K562 (cell line): Measurements from ENCODE around the gene ABCF2. TPM values are rescaled to one million over a fixed set of nuclear protein-coding genes. Genes with fewer than 3 reads are reported as not detected.

Experiments
- ARID3B ChIP-seq: fragments of 250-450 bp; sonication (Bioruptor Pico); IDR thresholded peaks from 2 replicates; pipeline ENCODE4 v1.4.0; 2020; ENCODE audit warnings: borderline replicate concordance
- BACH1 ChIP-seq: fragments of 200-800 bp; sonication (Bioruptor generic); IDR thresholded peaks from 2 replicates; pipeline ENCODE4 v1.6.1; 2016; ENCODE audit warnings: missing genetic modification characterization, missing compliant biosample characterization
- C11orf30 ChIP-seq: fragments of 450-650 bp; IDR thresholded peaks from 2 replicates; pipeline ENCODE4 v1.6.1; 2016; ENCODE audit warnings: low read depth, mild to moderate bottlenecking
- DDX20 ChIP-seq: fragments of 450-650 bp; IDR thresholded peaks from 2 replicates; pipeline ENCODE4 v1.6.1; 2016; ENCODE audit warnings: missing genetic modification characterization, low read depth, mild to moderate bottlenecking, missing compliant biosample characterization, moderate library complexity
- E2F1 ChIP-seq: sonication (generic); formaldehyde crosslinking; IDR thresholded peaks from 2 replicates; pipeline ENCODE4 v1.8.1; 2023; ENCODE audit warnings: mild to moderate bottlenecking, missing genetic modification reagents, moderate library complexity
- GATAD2A ChIP-seq: fragments of 450-650 bp; IDR thresholded peaks from 2 replicates; pipeline ENCODE4 v1.6.1; 2017
- GTF2A2 ChIP-seq: IDR thresholded peaks from 2 replicates; pipeline ENCODE4 v1.6.1; 2016; ENCODE audit warnings: mild to moderate bottlenecking, missing genetic modification characterization, missing compliant biosample characterization
- GTF2F1 ChIP-seq: IDR thresholded peaks from 2 replicates; pipeline ENCODE4 v1.6.1; 2011; ENCODE audit warnings: low read depth, low read length, improper control_type of control experiment
- MEF2A ChIP-seq: IDR thresholded peaks from 2 replicates; pipeline ENCODE4 v1.6.1; 2011; ENCODE audit warnings: low read depth, mild to moderate bottlenecking, low read length, moderate library complexity; ENCODE audit not compliant: control insufficient read depth
- NCOA1 ChIP-seq: fragments of 450-650 bp; IDR thresholded peaks from 2 replicates; pipeline ENCODE4 v1.6.1; 2016; ENCODE audit warnings: low read depth
- NR2C2 ChIP-seq, 2 experiments: fragments of 200-800 bp in 1 of 2; sonication (Bioruptor generic) in 1 of 2; sonication (generic) in 1 of 2; formaldehyde crosslinking in 1 of 2; IDR thresholded peaks; 2 replicates each; pipeline versions ENCODE4 v1.6.1 to v1.8.0; 2016 to 2022; ENCODE audit warnings: mild to moderate bottlenecking in 1 of 2, missing compliant biosample characterization in 1 of 2, missing genetic modification characterization in 1 of 2, missing genetic modification reagents in 1 of 2
- PCBP2 ChIP-seq: fragments of 200-400 bp; formaldehyde crosslinking; IDR thresholded peaks from 2 replicates; pipeline ENCODE4 v1.6.1; 2018; ENCODE audit warnings: low read length, low read depth, mild to moderate bottlenecking, moderate library complexity; ENCODE audit not compliant: poor library complexity, severe bottlenecking
- PHF20 ChIP-seq: fragments of 450-650 bp; IDR thresholded peaks from 2 replicates; pipeline ENCODE4 v1.6.1; 2018; ENCODE audit not compliant: partially characterized antibody
- PHTF2 ChIP-seq: fragments of 250-450 bp; sonication (Bioruptor Pico); IDR thresholded peaks from 2 replicates; pipeline ENCODE4 v1.5.0; 2021; ENCODE audit warnings: mild to moderate bottlenecking
- SNIP1 ChIP-seq: fragments of 450-650 bp; IDR thresholded peaks from 2 replicates; pipeline ENCODE4 v1.7.1; 2017; ENCODE audit warnings: low read depth, mild to moderate bottlenecking
- SOX6 ChIP-seq: fragments of 450-650 bp; IDR thresholded peaks from 2 replicates; pipeline ENCODE4 v1.6.1; 2014; ENCODE audit warnings: mild to moderate bottlenecking
- SUPT5H ChIP-seq: fragments of 450-650 bp; IDR thresholded peaks from 2 replicates; pipeline ENCODE4 v1.6.1; 2016
- TARDBP ChIP-seq: fragments of 450-650 bp; IDR thresholded peaks from 2 replicates; pipeline ENCODE4 v1.6.1; 2016
- TEAD2 ChIP-seq: fragments of 450-650 bp; IDR thresholded peaks from 2 replicates; pipeline ENCODE4 v1.6.1; 2016; ENCODE audit warnings: missing genetic modification characterization, control low read depth, missing compliant biosample characterization
- ZBED1 ChIP-seq: IDR thresholded peaks from 2 replicates; pipeline ENCODE4 v1.6.1; 2014
- ZBTB1 ChIP-seq: sonication (generic); formaldehyde crosslinking; IDR thresholded peaks from 2 replicates; pipeline ENCODE4 v1.8.1; 2023; ENCODE audit warnings: missing genetic modification reagents, low read depth, mild to moderate bottlenecking, borderline replicate concordance
- ZBTB43 ChIP-seq: sonication (generic); formaldehyde crosslinking; IDR thresholded peaks from 2 replicates; pipeline ENCODE4 v1.8.0; 2023; ENCODE audit warnings: mild to moderate bottlenecking, missing genetic modification reagents
- ZNF445 ChIP-seq: fragments of 250-450 bp; sonication (Bioruptor Pico); IDR thresholded peaks from 2 replicates; pipeline ENCODE4 v1.4.0; 2020; ENCODE audit warnings: low read depth, mild to moderate bottlenecking, moderate library complexity
- ZNF561 ChIP-seq: fragments of 450-650 bp; formaldehyde crosslinking; conservative IDR thresholded peaks from 2 replicates; pipeline ENCODE4 v1.4.0; 2020; ENCODE audit warnings: mild to moderate bottlenecking, moderate library complexity
- ZNF830 ChIP-seq: fragments of 250-450 bp; sonication (Bioruptor Pico); IDR thresholded peaks from 2 replicates; pipeline ENCODE4 v1.5.0; 2021; ENCODE audit warnings: mild to moderate bottlenecking
- polyA plus RNA-seq, 8 experiments: library from polyadenylated mRNA; depleted of rRNA in 4 of 8; stranded (reverse) in 5 of 8; unstranded in 3 of 8; fragments of >200 nt; fragmentation: Nextera tagmentation in 2 of 8; fragmentation: Illumina TruSeq in 1 of 8; extraction: Ambion mirVana in 2 of 8; extraction: Trizol in 1 of 8; gene quantifications; 2 replicates each; pipeline versions ENCODE4 v1.2.1 to v1.2.3, GENCODE V29; 2011 to 2014; ENCODE audit warnings: inconsistent platforms in 1 of 8, missing spikeins in 1 of 8
- total RNA-seq, 7 experiments: library from RNA; depleted of rRNA in 6 of 7; stranded (reverse); fragments of >200 nt in 6 of 7; fragmentation: Illumina TruSeq in 2 of 7; extraction: Trizol in 2 of 7; gene quantifications; 2 replicates each; pipeline versions ENCODE4 v1.2.1 to v1.2.3, GENCODE V29; 2011 to 2021; ENCODE audit warnings: low replicate concordance in 1 of 7

Gene ABCF2
- total and polyA plus RNA-seq, 9 of the 15 experiments (the other 6 are each of a cell fraction or from before 2014, with no cell fraction given): 62.1 to 224 (median 113) TPM

DNA sequence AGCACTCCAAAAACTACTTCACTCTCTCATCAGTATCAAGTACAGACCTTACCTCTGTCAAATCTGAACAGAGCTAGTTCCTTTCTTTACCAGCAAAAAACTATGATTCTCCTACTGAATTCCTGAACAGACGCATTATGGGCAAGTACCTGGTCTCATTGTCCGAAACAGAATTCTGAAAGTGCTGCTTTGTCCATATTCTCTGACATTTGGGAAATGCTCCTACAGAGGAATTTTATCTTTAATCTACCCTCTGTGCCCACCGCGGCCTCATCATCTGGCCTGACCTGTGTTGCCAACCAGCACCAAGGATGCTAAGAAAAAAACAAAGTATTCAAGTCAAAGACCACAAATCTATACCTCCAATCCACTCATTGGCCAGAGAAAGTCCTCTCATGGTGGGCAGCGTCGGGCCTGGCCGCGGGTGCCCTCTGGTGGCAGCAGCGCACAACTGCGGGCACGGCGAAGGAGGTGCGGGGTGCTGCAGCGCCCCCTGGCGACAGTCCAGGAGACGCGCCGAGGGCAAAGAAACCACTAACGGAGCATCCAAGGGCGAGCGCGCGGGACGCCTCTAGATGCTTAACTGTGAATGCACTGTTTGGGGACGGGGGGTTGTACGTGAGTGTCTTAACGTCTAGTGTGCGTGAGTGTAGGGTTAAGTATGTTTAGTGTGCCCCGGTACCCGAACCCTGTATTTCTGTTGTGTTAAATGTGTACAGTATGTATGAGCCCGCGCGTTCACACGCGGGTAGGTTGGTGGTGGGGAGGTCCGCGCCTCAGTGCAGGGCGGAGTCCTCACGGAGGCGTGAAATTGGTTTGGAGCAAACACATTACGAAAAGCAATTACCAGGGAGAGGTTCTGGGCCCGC is 54.5 kb downstream of the ABCF2 start (continued):
- no peak; the same call in 1 of the 2 replicates for TF ChIP-seq E2F1
- no peak for TF ChIP-seq DDX20
- TF ChIP-seq SUPT5H: no peak
- TF ChIP-seq ZNF445 (CRISPR knock-in tag): no peak
- no peak for TF ChIP-seq ZNF561
- TF ChIP-seq SOX6: no peak
- TF ChIP-seq PCBP2: no peak
- TF ChIP-seq GTF2F1: peak; percentile 61; the same call in 1 of the 2 replicates
- 0 out of 2 replicates have a peak, but pooled peaks have one; percentile 35 for TF ChIP-seq ZBTB1 (CRISPR knock-in tag)
- no peak for TF ChIP-seq GATAD2A
- no peak for TF ChIP-seq ZBTB43 (CRISPR knock-in tag)
- TF ChIP-seq MEF2A: no peak
- no peak for TF ChIP-seq TEAD2 (tag)
- no peak for TF ChIP-seq PHF20
- no peak for TF ChIP-seq NCOA1
- no peak for TF ChIP-seq ARID3B (CRISPR knock-in tag)
- TF ChIP-seq SNIP1: no peak
- TF ChIP-seq PHTF2 (CRISPR knock-in tag): no peak
- no peak for TF ChIP-seq ZNF830 (CRISPR knock-in tag)
- peak; percentile 86 for TF ChIP-seq TARDBP
- no peak for TF ChIP-seq BACH1 (tag)
- TF ChIP-seq ZBED1: no peak
- TF ChIP-seq C11orf30: no peak
- no peak for TF ChIP-seq GTF2A2 (tag)
- TF ChIP-seq NR2C2 (CRISPR knock-in tag; IDR thresholded peaks at IDR 0.05): peak; percentile 27; the same call in 1 of the 2 replicates
- no peak for TF ChIP-seq NR2C2 (tag; IDR thresholded peaks at IDR 0.05)
